Activated CD8-positive, alpha-beta memory T cell treated with anti-CD3 and anti-CD28 coated beads, Interleukin-2, amount 10 ng/mL, durations not matched to agents 7 days and 5 days (primary cell): ENCODE measurements around the gene EGFLAM. TPM values are rescaled to one million over a fixed set of nuclear protein-coding genes. Genes with fewer than 3 reads are reported as not detected.

Experiments
- ATAC-seq: fragments of 150-1000 bp; cut with Tn5 transposase; one replicate; pipeline ENCODE4 v1.10.0; 2021; ENCODE audit warnings: moderate library complexity
- CTCF ChIA-PET: fragments of 350-600 bp; sonication (Branson Sonifier 250); formaldehyde crosslinking; loops from one replicate; lab custom pipeline; 2021; ENCODE audit warnings: antibody characterized with exemption; lab: Charles Lee
- DNase-seq: peaks from one replicate; pipeline ENCODE4 v3.0.0-alpha.2; 2020
- H3K27ac Mint-ChIP-seq: one replicate; pipeline ENCODE4 v1.8.0; 2021; ENCODE audit warnings: mild to moderate bottlenecking, mixed read lengths
- H3K27me3 Mint-ChIP-seq: one replicate; pipeline ENCODE4 v1.8.0; 2021; ENCODE audit warnings: mixed read lengths
- H3K36me3 Mint-ChIP-seq: one replicate; pipeline ENCODE4 v1.8.0; 2021; ENCODE audit warnings: mild to moderate bottlenecking, mixed read lengths
- H3K4me1 Mint-ChIP-seq: one replicate; pipeline ENCODE4 v1.8.0; 2021; ENCODE audit warnings: mixed read lengths
- H3K4me3 Mint-ChIP-seq: one replicate; pipeline ENCODE4 v1.8.0; 2021; ENCODE audit warnings: mild to moderate bottlenecking, moderate library complexity, mixed read lengths
- H3K9me3 Mint-ChIP-seq: one replicate; pipeline ENCODE4 v1.8.0; 2022; ENCODE audit warnings: low read depth, mixed read lengths
- total RNA-seq, 2 experiments: library from RNA; stranded (reverse); gene quantifications; one replicate each; pipeline ENCODE4 v1.2.3, GENCODE V29; 2021

The EGFLAM gene
- total RNA-seq, 2 experiments from 2014 or later, result not detected

GRCh38 chr5:38378579-38378978 is 120.2 kb downstream of the EGFLAM start:
- Mint-ChIP-seq H3K27ac (no peak overlapping the region), H3K4me1 (no peaks in the 10 kb centered on the region), H3K9me3 (no peaks in the 10 kb centered on the region), H3K36me3 (no peaks in the 10 kb centered on the region), H3K27me3 (peaks cover 52% of the 10 kb centered on the region), H3K4me3 (no peak overlapping the region)
- CTCF ChIA-PET, result no interaction called here
- no peak for DNase-seq
- ATAC-seq, result no peak

- H3K36me3 Mint-ChIP-seq, result no peaks in the 10 kb centered on the region
- H3K27me3 Mint-ChIP-seq, result peaks cover 52% of the 10 kb centered on the region
- CTCF ChIA-PET, result interaction anchor here (0.9 kb wide), 1 partner anchor 15 kb away, joined by 3 read pairs; no protein-coding TSS in a partner anchor
- H3K4me3 Mint-ChIP-seq, result no peak overlapping the region
- H3K9me3 Mint-ChIP-seq, result no peaks in the 10 kb centered on the region
- no peak for DNase-seq
- no peak overlapping the region for H3K27ac Mint-ChIP-seq
- no peaks in the 10 kb centered on the region for H3K4me1 Mint-ChIP-seq
- no peak for ATAC-seq
Observed at GRCh38 chr5:38379350-38379937, 121.1 kb downstream of the EGFLAM start.

GRCh38 chr5:38380537-38380936 is 122.2 kb downstream of the EGFLAM start:
- H3K36me3 Mint-ChIP-seq, result no peaks in the 10 kb centered on the region
- H3K9me3 Mint-ChIP-seq, result no peaks in the 10 kb centered on the region
- peaks cover 44% of the 10 kb centered on the region for H3K27me3 Mint-ChIP-seq
- no peak overlapping the region for H3K27ac Mint-ChIP-seq
- no peak for DNase-seq
- no peaks in the 10 kb centered on the region for H3K4me1 Mint-ChIP-seq
- ATAC-seq, result no peak
- H3K4me3 Mint-ChIP-seq, result no peak overlapping the region
- CTCF ChIA-PET, result no interaction called here

- Mint-ChIP-seq H3K27ac (no peak overlapping the region), H3K4me1 (no peaks in the 10 kb centered on the region), H3K36me3 (no peaks in the 10 kb centered on the region), H3K4me3 (no peak overlapping the region), H3K9me3 (no peaks in the 10 kb centered on the region), H3K27me3 (peaks cover 39% of the 10 kb centered on the region)
- CTCF ChIA-PET, result interaction anchor here (2.3 kb wide), 1 partner anchor 429 kb away, joined by 17 read pairs; no protein-coding TSS in a partner anchor
- ATAC-seq (no peak), DNase-seq (no peak)
Observed at GRCh38 chr5:38381361-38381760, 123.0 kb downstream of the EGFLAM start.

GRCh38 chr5:38382898-38383297 is 124.5 kb downstream of the EGFLAM start:
- Mint-ChIP-seq H3K36me3 (no peaks in the 10 kb centered on the region), H3K4me3 (no peak overlapping the region), H3K4me1 (no peaks in the 10 kb centered on the region), H3K9me3 (no peaks in the 10 kb centered on the region), H3K27me3 (peaks cover 29% of the 10 kb centered on the region), H3K27ac (no peak overlapping the region)
- ATAC-seq (peak; percentile 78), DNase-seq (peak; percentile 61)
- CTCF ChIA-PET, result interaction anchor here (0.6 to 2.3 kb wide), 11 partner anchors 11 to 738 kb away, joined by 3 to 17 read pairs (median 3); no protein-coding TSS in a partner anchor

GRCh38 chr5:38383701-38384100 is 125.3 kb downstream of the EGFLAM start:
- Mint-ChIP-seq H3K27me3 (peaks cover 22% of the 10 kb centered on the region), H3K36me3 (no peaks in the 10 kb centered on the region), H3K4me1 (no peaks in the 10 kb centered on the region), H3K27ac (no peak overlapping the region), H3K4me3 (no peak overlapping the region), H3K9me3 (no peaks in the 10 kb centered on the region)
- ATAC-seq (no peak), DNase-seq (no peak)
- CTCF ChIA-PET, result interaction anchor here (1.3 to 2.0 kb wide), 3 partner anchors 12 to 58 kb away, joined by 3 to 11 read pairs (median 5); no protein-coding TSS in a partner anchor

GRCh38 chr5:38384396-38384795 is 126.0 kb downstream of the EGFLAM start:
- no peak overlapping the region for H3K4me3 Mint-ChIP-seq
- CTCF ChIA-PET, result no interaction called here
- H3K4me1 Mint-ChIP-seq, result no peaks in the 10 kb centered on the region
- ATAC-seq (no peak), DNase-seq (no peak)
- H3K36me3 Mint-ChIP-seq, result no peaks in the 10 kb centered on the region
- H3K27me3 Mint-ChIP-seq, result peaks cover 15% of the 10 kb centered on the region
- no peak overlapping the region for H3K27ac Mint-ChIP-seq
- no peaks in the 10 kb centered on the region for H3K9me3 Mint-ChIP-seq

GRCh38 chr5:38387161-38387560 is 128.8 kb downstream of the EGFLAM start:
- CTCF ChIA-PET, result no interaction called here
- Mint-ChIP-seq H3K27ac (no peak overlapping the region), H3K36me3 (no peaks in the 10 kb centered on the region), H3K27me3 (peaks cover 9% of the 10 kb centered on the region), H3K9me3 (no peaks in the 10 kb centered on the region), H3K4me1 (no peaks in the 10 kb centered on the region), H3K4me3 (no peak overlapping the region)
- DNase-seq (no peak), ATAC-seq (no peak)

- Mint-ChIP-seq H3K36me3 (no peaks in the 10 kb centered on the region), H3K4me1 (no peaks in the 10 kb centered on the region), H3K9me3 (no peaks in the 10 kb centered on the region), H3K27ac (no peak overlapping the region), H3K27me3 (peaks cover 17% of the 10 kb centered on the region), H3K4me3 (no peak overlapping the region)
- ATAC-seq (no peak), DNase-seq (no peak)
- CTCF ChIA-PET, result interaction anchor here (0.6 kb wide), 1 partner anchor 11 kb away, joined by 3 read pairs; no protein-coding TSS in a partner anchor
Observed at GRCh38 chr5:38393636-38394035, 135.3 kb downstream of the EGFLAM start.

- DNase-seq (no peak), ATAC-seq (no peak)
- no peak overlapping the region for H3K4me3 Mint-ChIP-seq
- no peaks in the 10 kb centered on the region for H3K36me3 Mint-ChIP-seq
- no peaks in the 10 kb centered on the region for H3K9me3 Mint-ChIP-seq
- CTCF ChIA-PET, result interaction anchor here (2.1 kb wide), 1 partner anchor 14 kb away, joined by 6 read pairs; no protein-coding TSS in a partner anchor
- H3K4me1 Mint-ChIP-seq, result no peaks in the 10 kb centered on the region
- H3K27ac Mint-ChIP-seq, result no peak overlapping the region
- peaks cover 32% of the 10 kb centered on the region for H3K27me3 Mint-ChIP-seq
Observed at GRCh38 chr5:38396766-38397165, 138.4 kb downstream of the EGFLAM start.

GRCh38 chr5:38400365-38400764 is 142.0 kb downstream of the EGFLAM start:
- DNase-seq, result no peak
- Mint-ChIP-seq H3K4me3 (no peak overlapping the region), H3K9me3 (no peaks in the 10 kb centered on the region), H3K27ac (no peak overlapping the region), H3K36me3 (no peaks in the 10 kb centered on the region), H3K27me3 (peaks cover 58% of the 10 kb centered on the region), H3K4me1 (no peaks in the 10 kb centered on the region)
- ATAC-seq, result no peak
- CTCF ChIA-PET, result no interaction called here

- Mint-ChIP-seq H3K27me3 (peaks cover 59% of the 10 kb centered on the region), H3K4me1 (no peaks in the 10 kb centered on the region), H3K9me3 (no peaks in the 10 kb centered on the region), H3K27ac (no peak overlapping the region), H3K4me3 (no peak overlapping the region), H3K36me3 (no peaks in the 10 kb centered on the region)
- DNase-seq (no peak), ATAC-seq (no peak)
- CTCF ChIA-PET, result no interaction called here
Observed at GRCh38 chr5:38401145-38401544, 142.8 kb downstream of the EGFLAM start.

GRCh38 chr5:38403406-38403805 is 145.0 kb downstream of the EGFLAM start:
- ATAC-seq (no peak), DNase-seq (no peak)
- Mint-ChIP-seq H3K36me3 (no peaks in the 10 kb centered on the region), H3K9me3 (no peaks in the 10 kb centered on the region), H3K27me3 (peaks cover 54% of the 10 kb centered on the region), H3K4me3 (no peak overlapping the region), H3K4me1 (no peaks in the 10 kb centered on the region), H3K27ac (no peak overlapping the region)
- CTCF ChIA-PET, result no interaction called here

GRCh38 chr5:38403877-38404635 is 145.7 kb downstream of the EGFLAM start:
- Mint-ChIP-seq H3K27ac (no peak overlapping the region), H3K4me1 (no peaks in the 10 kb centered on the region), H3K27me3 (peaks cover 49% of the 10 kb centered on the region), H3K9me3 (no peaks in the 10 kb centered on the region), H3K36me3 (no peaks in the 10 kb centered on the region), H3K4me3 (no peak overlapping the region)
- CTCF ChIA-PET, result no interaction called here
- DNase-seq, result no peak
- ATAC-seq, result no peak
